Heart right ventricle (tissue), 16 donors: ENCODE results near the gene SPTAN1. TPM values are rescaled to one million over a fixed set of nuclear protein-coding genes. Genes with fewer than 3 reads are reported as not detected.

ENCODE experiments used
- ATAC-seq, 8 donors: fragments of 200-7000 bp; cut with Tn5 transposase; one replicate each; pipeline ENCODE4 v1.9.1; 2020; ENCODE audit warnings: mild to moderate bottlenecking in 8 of 8, moderate library complexity in 8 of 8, moderate number of reproducible peaks in 1 of 8
- DNase-seq, 2 donors: peaks; one replicate each; pipeline ENCODE4 v3.0.0-alpha.2; 2020
- H3K27ac ChIP-seq, 10 donors: fragments of 200-600 bp; sonication (generic) in 2 of 10; one replicate each; pipeline versions ENCODE4 v1.5.0 to v1.8.0; 2020 to 2022; ENCODE audit warnings: mild to moderate bottlenecking in 3 of 10
- H3K27me3 ChIP-seq, 7 donors: fragments of 200-600 bp; one replicate each; pipeline ENCODE4 v1.8.0; 2021 to 2022; ENCODE audit warnings: mild to moderate bottlenecking in 2 of 7
- H3K36me3 ChIP-seq, 9 donors: fragments of 200-600 bp; sonication (generic) in 1 of 9; one replicate each; pipeline versions ENCODE4 v1.5.0 to v1.8.0; 2020 to 2022; ENCODE audit warnings: mild to moderate bottlenecking in 2 of 9
- H3K4me1 ChIP-seq, 9 donors: fragments of 200-600 bp; sonication (generic) in 1 of 9; one replicate each; pipeline versions ENCODE4 v1.5.0 to v1.8.0; 2020 to 2022; ENCODE audit warnings: mild to moderate bottlenecking in 4 of 9
- H3K4me3 ChIP-seq, 10 donors: fragments of 200-600 bp; sonication (generic) in 2 of 10; one replicate each; pipeline versions ENCODE4 v1.5.0 to v1.8.0; 2020 to 2022; ENCODE audit warnings: mild to moderate bottlenecking in 7 of 10, moderate library complexity in 2 of 10
- H3K9me3 ChIP-seq, 11 donors: fragments of 200-600 bp in 10 of 11; sonication (generic) in 2 of 11; one replicate each; pipeline versions ENCODE4 v1.5.0 to v1.8.0; 2013 to 2022; ENCODE audit warnings: mild to moderate bottlenecking in 2 of 11, control low read depth in 1 of 11, moderate library complexity in 1 of 11
- CTCF ChIP-seq, 9 donors: fragments of 200-600 bp; sonication (generic) in 2 of 9; IDR thresholded peaks; one replicate each; pipeline versions ENCODE4 v1.5.0 to v1.8.0; 2021 to 2022; ENCODE audit warnings: antibody characterized with exemption in 9 of 9, mild to moderate bottlenecking in 5 of 9, moderate library complexity in 1 of 9
- WGBS, 2 donors: extraction: QIAGEN DNeasy Blood & Tissue Kit; methylation state at CpG; one replicate each; pipeline ENCODE4 v1.1.7; 2013; ENCODE audit warnings: inconsistent platforms in 1 of 2; 5-methylcytosine and 5-hydroxymethylcytosine counted together
- intact Hi-C, 10 donors: fragments of 100-400 bp; cut with DNase I; formaldehyde crosslinking; loops; one replicate each; pipeline versions ENCODE4 v1.11.1 to v1.14.2; 2022
- polyA plus RNA-seq, 2 donors: library from polyadenylated mRNA; stranded (reverse); fragments of 200-250 nt; gene quantifications; one replicate each; pipeline ENCODE4 v1.2.3, GENCODE V29; 2013
- total RNA-seq, 10 donors: library from RNA; stranded (reverse); fragmentation: NEBNext Ultra II Directional in 3 of 10; extraction: Animal tissue kit (Norgen Biotek cat#: 25700) in 3 of 10; gene quantifications; one replicate each; pipeline versions ENCODE4 v1.2.1 to v1.2.4, GENCODE V29; 2021 to 2023
- donor health status: Arrhythmogenic right ventricular cardiomyopathy.
- donor health status: ischemic (EF 13 %, LVEDD 7.1; RV severe dilation, severe dysfunction).
- donor health status: healthy with polysubstance abuse.
- donor health status: DM: no; HTN: yes; CAD: no.
- donor health status: DM: no; HTN: no; CAD: no.
- donor health status: ischemic (EF 25% LVEDD 6.9; RV normal size, moderate dysfunction).
- donor health status: ischemic (EF 25% LVEDD 5.7; RV mildly dilated, moderate dysfunction).
- donor health status: healthy.
- donor health status: DM: yes; HTN: yes; CAD: no.
- donor health status: Ischemic cardiomyopathy.
- donor health status: ischemic (EF 35%, LVEDD 5.7; RV mildly dilated, moderate dysfunction).
- donor health status: nonischemic (EF 11% LVEDD 7.7; RV severe dilation, severe dysfunction).
- donor health status: DM: yes; HTN: yes; CAD: no.
- donor health status: PGD.
- donor health status: ischemic (EF 29% LVEDD 5.4; RV normal size, mild dysfunction).
- donor health status: nonischemic (EF 23%, LVEDD 6.1; RV moderate dilation, normal function).

The SPTAN1 gene
- total and polyA plus RNA-seq, 12 donors: 119 to 449 (median 342) TPM

- TF ChIP-seq CTCF (IDR thresholded peaks at IDR 0.05): no peak
Measured at GRCh38 chr9:128628471-128629048, 76.2 kb downstream of the SPTAN1 start.

GRCh38 chr9:128629136-128629535 is 76.7 kb downstream of the SPTAN1 start:
- peak overlapping the region in 9 of 10 donors; percentile 40 to 84 (median 75) for H3K27ac ChIP-seq
- intact Hi-C loops: no loop called here
- WGBS, 2 donors: 88 to 89% methylated on average over 10 of the region's 10 CpGs
- ATAC-seq: no peak
- H3K27me3 ChIP-seq: no peaks in the 10 kb centered on the region
- peaks cover 8 to 38% (median 20%) of the 10 kb centered on the region in 9 donors for H3K4me1 ChIP-seq
- H3K36me3 ChIP-seq: peaks cover 13 to 100% (median 100%) of the 10 kb centered on the region in 9 donors
- DNase-seq: no peak
- no peak for TF ChIP-seq CTCF (IDR thresholded peaks at IDR 0.05)
- no peak overlapping the region for H3K4me3 ChIP-seq
- no peaks in the 10 kb centered on the region for H3K9me3 ChIP-seq

More at GRCh38 chr9:128628471-128629048, 76.2 kb downstream of the SPTAN1 start:
- no peaks in the 10 kb centered on the region for H3K9me3 ChIP-seq
- peaks cover 8 to 32% (median 20%) of the 10 kb centered on the region in 9 donors for H3K4me1 ChIP-seq
- H3K27ac ChIP-seq: peak overlapping the region in 9 of 10 donors; percentile 40 to 84 (median 75)
- DNase-seq (peak; percentile 79 to 80), ATAC-seq (peak; percentile 88 to 97 (median 93))
- H3K4me3 ChIP-seq: no peak overlapping the region
- H3K27me3 ChIP-seq: no peaks in the 10 kb centered on the region
- 39 to 48% methylated on average over 17 of the region's 17 CpGs for WGBS, 2 donors
- intact Hi-C loops: no loop called here
- peaks cover 12 to 100% (median 100%) of the 10 kb centered on the region in 9 donors for H3K36me3 ChIP-seq

- intact Hi-C loops: loop anchor here in 3 of 10 donors (10.0 kb wide), 1 partner anchor 55 kb away; the partner anchor contains the start of gene SET (in 3 of the 3)
- no peak for TF ChIP-seq CTCF (IDR thresholded peaks at IDR 0.05)
- no peak for DNase-seq
- Histone ChIP-seq H3K27me3 (no peaks in the 10 kb centered on the region), H3K27ac (peak overlapping the region in 7 of 10 donors; percentile 39 to 84 (median 73)), H3K4me3 (no peak overlapping the region), H3K36me3 (peaks cover 12 to 99% (median 94%) of the 10 kb centered on the region in 9 donors), H3K4me1 (peaks cover 15 to 46% (median 29%) of the 10 kb centered on the region in 9 donors), H3K9me3 (no peaks in the 10 kb centered on the region)
- no peak for ATAC-seq
- 68 to 73% methylated on average over 9 of the region's 9 CpGs for WGBS, 2 donors
Measured at GRCh38 chr9:128629852-128630545, 77.6 kb downstream of the SPTAN1 start.

GRCh38 chr9:128631636-128632035 is 79.2 kb downstream of the SPTAN1 start:
- ATAC-seq (no peak), DNase-seq (no peak)
- Histone ChIP-seq H3K9me3 (no peaks in the 10 kb centered on the region), H3K27me3 (no peaks in the 10 kb centered on the region), H3K4me3 (no peak overlapping the region), H3K36me3 (peaks cover 7 to 82% (median 77%) of the 10 kb centered on the region in 9 donors), H3K27ac (peak overlapping the region in 3 of 10 donors; percentile 12 to 45 (median 44)), H3K4me1 (peaks cover 27 to 63% (median 39%) of the 10 kb centered on the region in 9 donors)
- intact Hi-C loops: loop anchor here in 3 of 10 donors (10.0 kb wide), 1 partner anchor 53 kb away; the partner anchor contains the start of gene SET (in 3 of the 3)
- WGBS, 2 donors: 92% methylated on average over 9 of the region's 9 CpGs
- no peak for TF ChIP-seq CTCF (IDR thresholded peaks at IDR 0.05)
